ENCODE data around the gene ZNF444. TPM values are rescaled to one million over a fixed set of nuclear protein-coding genes. Genes with fewer than 3 reads are reported as not detected.
A peak's percentile ranks its signal among the peaks of the same experiment; 100 is the strongest.

Gene ZNF444
- total and polyA plus RNA-seq, 9 of the 15 experiments (the other 6 are each of a cell fraction or from before 2014, with no cell fraction given), result 0.39 to 40.0 (median 6.9) TPM

GRCh38 chr19:56140583-56141416 is at the start of gene ZNF444 (continued):
- TF ChIP-seq ILK (tag; IDR thresholded peaks at IDR 0.05; ENCODE audit: borderline replicate concordance, low read depth) (no peak), ZNF232 (CRISPR knock-in tag; IDR thresholded peaks at IDR 0.05) (no peak), ZNF507 (tag; conservative IDR thresholded peaks at IDR 0.05) (no peak), ZFP30 (CRISPR knock-in tag; IDR thresholded peaks at IDR 0.05; ENCODE audit: borderline replicate concordance) (no peak), KLF16 (IDR thresholded peaks at IDR 0.05) (peak; percentile 23; the same call in 1 of the 2 replicates), TAF7 (tag; IDR thresholded peaks at IDR 0.05) (peak; percentile 61), THRAP3 (IDR thresholded peaks at IDR 0.05; ENCODE audit: borderline replicate concordance) (no peak), CHD4 (IDR thresholded peaks at IDR 0.05; ENCODE audit: insufficient read depth, insufficient replicate concordance, low read depth, low read length, poor library complexity, severe bottlenecking) (no peak), ZNF740 (CRISPR knock-in tag; IDR thresholded peaks at IDR 0.05) (no peak), ZNF740 (tag; IDR thresholded peaks at IDR 0.05) (no peak), SLC30A9 (CRISPR knock-in tag; IDR thresholded peaks at IDR 0.05) (no peak), MAFK (IDR thresholded peaks at IDR 0.05; ENCODE audit: low read length) (no peak), ATF6 (CRISPR knock-in tag; IDR thresholded peaks at IDR 0.05) (no peak), ZNF184 (CRISPR knock-in tag; IDR thresholded peaks at IDR 0.05) (no peak), POU5F1 (IDR thresholded peaks at IDR 0.05; ENCODE audit: borderline replicate concordance, low read depth, low read length, partially characterized antibody) (peak; percentile 84), BDP1 (IDR thresholded peaks at IDR 0.05; ENCODE audit: insufficient read depth, insufficient read length) (no peak), ZNF707 (CRISPR knock-in tag; conservative IDR thresholded peaks at IDR 0.05) (no peak), KAT8 (IDR thresholded peaks at IDR 0.05; ENCODE audit: low read depth) (no peak), AFF4 (CRISPR knock-in tag; IDR thresholded peaks at IDR 0.05) (no peak), SRSF9 (IDR thresholded peaks at IDR 0.05; ENCODE audit: borderline replicate concordance, low read depth, low read length) (no peak), XRCC5 (IDR thresholded peaks at IDR 0.05; ENCODE audit: low read depth, low read length) (no peak; the same call in 1 of the 2 replicates), TARDBP (IDR thresholded peaks at IDR 0.05) (no peak)
